GM23338 (cell line): Measurements from ENCODE around the gene GNA15. TPM values are rescaled to one million over a fixed set of nuclear protein-coding genes. Genes with fewer than 3 reads are reported as not detected.

Experiments
- ATAC-seq: fragments of 200-7000 bp; cut with Tn5 transposase; 3 replicates; pipeline ENCODE4 v1.9.1; 2020
- DNase-seq: peaks from one replicate; pipeline ENCODE4 v3.0.0-alpha.2; 2015; ENCODE audit warnings: low spot score
- H2AFZ ChIP-seq: fragments of 200-600 bp; sonication (generic); 2 replicates; pipeline ENCODE4 v1.8.0; 2016; ENCODE audit warnings: antibody characterized with exemption, mild to moderate bottlenecking, moderate library complexity
- H3F3A ChIP-seq: fragments of 200-600 bp; sonication (generic); replicated peaks from 2 replicates; pipeline ENCODE4 v1.8.0; 2017; ENCODE audit warnings: antibody characterized with exemption, mixed run types, low read depth
- H3K27ac ChIP-seq: fragments of 200-600 bp; sonication (generic); 2 replicates; pipeline ENCODE4 v1.6.1; 2016; ENCODE audit warnings: low read depth
- H3K27me3 ChIP-seq: fragments of 200-600 bp; sonication (generic); 2 replicates; pipeline ENCODE4 v1.8.0; 2016; ENCODE audit warnings: mild to moderate bottlenecking, mixed run types, moderate library complexity; ENCODE audit not compliant: insufficient read depth
- H3K36me3 ChIP-seq: fragments of 200-600 bp; sonication (generic); 2 replicates; pipeline ENCODE4 v1.8.0; 2016; ENCODE audit warnings: mild to moderate bottlenecking; ENCODE audit not compliant: insufficient read depth
- H3K4me1 ChIP-seq: fragments of 200-600 bp; sonication (generic); 2 replicates; pipeline ENCODE4 v1.8.0; 2016; ENCODE audit warnings: mild to moderate bottlenecking, moderate library complexity; ENCODE audit not compliant: insufficient read depth
- H3K4me2 ChIP-seq: fragments of 200-600 bp; sonication (generic); 2 replicates; pipeline ENCODE4 v1.7.1; 2017; ENCODE audit warnings: mixed run types
- H3K4me3 ChIP-seq: fragments of 200-600 bp; sonication (generic); 2 replicates; pipeline ENCODE4 v1.6.1; 2016; ENCODE audit warnings: mixed run types
- H3K79me2 ChIP-seq: fragments of 200-600 bp; sonication (generic); replicated peaks from 2 replicates; pipeline ENCODE4 v1.8.0; 2017; ENCODE audit warnings: mild to moderate bottlenecking; ENCODE audit not compliant: insufficient read depth
- H3K9me2 ChIP-seq: fragments of 200-600 bp; sonication (generic); 2 replicates; pipeline ENCODE4 v1.8.0; 2017; ENCODE audit not compliant: insufficient read depth
- H4K20me1 ChIP-seq: fragments of 200-600 bp; sonication (generic); replicated peaks from 2 replicates; pipeline ENCODE4 v1.8.0; 2017; ENCODE audit warnings: mild to moderate bottlenecking; ENCODE audit not compliant: insufficient read depth
- H3K27ac Mint-ChIP-seq: 2 replicates; pipeline ENCODE4 v1.8.0; 2020; ENCODE audit warnings: inconsistent platforms, mild to moderate bottlenecking, moderate library complexity, mixed read lengths
- H3K27me3 Mint-ChIP-seq: 3 replicates; pipeline ENCODE4 v1.8.0; 2022; ENCODE audit warnings: low read depth, mild to moderate bottlenecking, moderate library complexity, mixed read lengths, inconsistent platforms; ENCODE audit not compliant: insufficient read depth, poor library complexity
- H3K36me3 Mint-ChIP-seq: 3 replicates; pipeline ENCODE4 v1.8.0; 2021; ENCODE audit warnings: low read depth, mild to moderate bottlenecking, inconsistent platforms, moderate library complexity, mixed read lengths
- H3K4me1 Mint-ChIP-seq: 3 replicates; pipeline ENCODE4 v1.8.0; 2020; ENCODE audit warnings: mild to moderate bottlenecking, inconsistent platforms, mixed read lengths
- H3K4me3 Mint-ChIP-seq: 3 replicates; pipeline ENCODE4 v1.8.0; 2021; ENCODE audit warnings: moderate library complexity, mild to moderate bottlenecking, inconsistent platforms, mixed read lengths
- H3K9me3 Mint-ChIP-seq: 3 replicates; pipeline ENCODE4 v1.8.0; 2020; ENCODE audit warnings: moderate library complexity, mild to moderate bottlenecking, inconsistent platforms, mixed read lengths
- CREB1 ChIP-seq: fragments of 250-450 bp; sonication (Bioruptor Pico); IDR thresholded peaks from 2 replicates; pipeline ENCODE4 v1.5.0; 2020; ENCODE audit warnings: low read depth, mild to moderate bottlenecking, moderate library complexity
- ETS1 ChIP-seq: IDR thresholded peaks from 2 replicates; pipeline ENCODE4 v1.6.1; 2016; ENCODE audit warnings: antibody characterized with exemption
- EZH2 ChIP-seq: fragments of 200-600 bp; sonication (generic); IDR thresholded peaks from one replicate; pipeline ENCODE4 v1.8.0; 2017; ENCODE audit warnings: antibody characterized with exemption, mild to moderate bottlenecking, low read depth; ENCODE audit not compliant: unreplicated experiment
- EZH2phosphoT487 ChIP-seq: fragments of 200-600 bp; sonication (generic); IDR thresholded peaks from one replicate; pipeline ENCODE4 v1.8.1; 2018; ENCODE audit warnings: antibody characterized with exemption; ENCODE audit not compliant: unreplicated experiment
- JUNB ChIP-seq: IDR thresholded peaks from one replicate; pipeline ENCODE4 v1.6.1; 2016; ENCODE audit warnings: antibody characterized with exemption; ENCODE audit not compliant: unreplicated experiment
- NANOG ChIP-seq: IDR thresholded peaks from 2 replicates; pipeline ENCODE4 v1.6.1; 2016; ENCODE audit warnings: antibody characterized with exemption, borderline replicate concordance
- POLR2AphosphoS5 ChIP-seq: IDR thresholded peaks from 2 replicates; pipeline ENCODE4 v1.6.1; 2016; ENCODE audit warnings: antibody characterized with exemption, low read depth
- REST ChIP-seq: IDR thresholded peaks from one replicate; pipeline ENCODE4 v1.6.1; 2018; ENCODE audit warnings: antibody characterized with exemption; ENCODE audit not compliant: unreplicated experiment
- STAT1 ChIP-seq: IDR thresholded peaks from one replicate; pipeline ENCODE4 v1.6.1; 2016; ENCODE audit warnings: antibody characterized with exemption; ENCODE audit not compliant: unreplicated experiment
- ZNF114 ChIP-seq: fragments of 250-450 bp; sonication (Bioruptor Pico); IDR thresholded peaks from 2 replicates; pipeline ENCODE4 v1.5.0; 2020; ENCODE audit warnings: mild to moderate bottlenecking, moderate library complexity
- ZNF331 ChIP-seq: fragments of 250-450 bp; sonication (Bioruptor Pico); IDR thresholded peaks from 2 replicates; pipeline ENCODE4 v1.5.0; 2020; ENCODE audit warnings: low read depth, mild to moderate bottlenecking, moderate library complexity
- ZNF462 ChIP-seq: fragments of 250-450 bp; sonication (Bioruptor Pico); IDR thresholded peaks from 2 replicates; pipeline ENCODE4 v1.5.0; 2020; ENCODE audit warnings: mild to moderate bottlenecking, moderate library complexity
- polyA plus RNA-seq: library from polyadenylated mRNA; unstranded; fragments of >200 nt; fragmentation: Nextera tagmentation; extraction: Ambion mirVana; gene quantifications from 2 replicates; pipeline ENCODE4 v1.2.1, GENCODE V29; 2016
- total RNA-seq: library from RNA; depleted of rRNA; stranded (reverse); fragments of >200 nt; shearing (Covaris generic); gene quantifications from 2 replicates; pipeline ENCODE4 v1.2.3, GENCODE V29; 2014
- TF ChIP-seq, protein P1 (sequence below), 2 experiments: fragments of 200-600 bp in 1 of 2; sonication (generic) in 1 of 2; conservative IDR thresholded peaks; 2 replicates each; pipeline versions ENCODE4 v1.5.1 to v1.6.1; 2016 to 2017; ENCODE audit warnings: antibody characterized with exemption in 2 of 2, low read depth in 2 of 2, mild to moderate bottlenecking in 2 of 2, moderate library complexity in 1 of 2

Gene GNA15
- total and polyA plus RNA-seq, 2 experiments from 2014 or later = 0.14 to 0.31 TPM

DNA sequence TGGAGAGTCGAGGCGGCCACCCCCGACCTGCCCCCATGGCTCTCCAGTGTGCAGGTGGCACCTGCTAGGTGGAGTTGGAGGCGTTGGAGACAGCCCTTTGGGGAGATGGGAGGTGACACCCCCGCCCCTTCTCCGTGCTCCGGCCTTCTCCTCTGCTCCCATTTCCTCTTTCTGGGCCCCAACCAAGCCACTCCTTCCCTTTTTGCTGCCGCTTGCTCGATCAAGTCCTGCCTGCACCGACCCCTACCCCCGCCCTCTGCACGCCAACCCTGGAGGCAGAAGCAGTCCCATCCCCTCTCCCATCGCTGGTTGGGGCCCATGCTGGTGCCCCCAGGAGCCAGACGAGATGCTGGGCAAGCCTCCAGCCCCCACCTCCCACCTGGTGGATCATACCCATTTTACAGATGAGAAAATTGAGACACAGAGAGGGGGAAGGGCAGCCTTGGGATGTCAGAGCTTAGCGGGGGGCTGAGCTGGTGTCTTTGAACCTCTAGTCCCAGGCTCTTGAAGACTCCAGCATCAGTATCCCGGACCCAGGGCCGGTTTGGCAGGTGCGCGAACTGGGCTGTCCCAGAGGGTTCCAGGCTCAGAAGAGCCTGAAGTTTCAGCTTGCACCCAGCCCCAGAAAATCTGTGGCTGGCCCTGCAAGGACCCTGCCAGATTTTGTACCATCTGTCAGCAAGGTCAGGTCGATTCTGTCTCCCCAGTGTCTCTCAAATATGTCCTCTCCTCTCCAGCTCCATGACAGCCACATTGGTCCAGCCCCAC lies 10.3 kb downstream of the GNA15 start:
- no peak overlapping the region for H3K4me3 Mint-ChIP-seq
- no peak overlapping the region for H3K4me3 ChIP-seq
- no peak overlapping the region for H3K4me2 ChIP-seq
- no peak overlapping the region for H3K27ac Mint-ChIP-seq
- H3K4me1 ChIP-seq = no peaks in the 10 kb centered on the region
- ATAC-seq = no peak
- no peak overlapping the region for H2AFZ ChIP-seq
- H3K27ac ChIP-seq = no peak overlapping the region
- H3K36me3 Mint-ChIP-seq = no peaks in the 10 kb centered on the region
- no peaks in the 10 kb centered on the region for H3K79me2 ChIP-seq
- H3K27me3 ChIP-seq = no peaks in the 10 kb centered on the region
- H3K9me3 Mint-ChIP-seq = no peaks in the 10 kb centered on the region
- peaks cover 5% of the 10 kb centered on the region for H3K27me3 Mint-ChIP-seq
- peaks cover 5% of the 10 kb centered on the region; the same call in 2 of the 3 replicates for H3K4me1 Mint-ChIP-seq
- H3K36me3 ChIP-seq = no peaks in the 10 kb centered on the region
- TF ChIP-seq ZNF462 (no peak), ZNF114 (CRISPR knock-in tag) (no peak), EZH2phosphoT487 (no peak), ETS1 (no peak), STAT1 (no peak), POLR2AphosphoS5 (no peak), JUNB (no peak), NANOG (no peak), ZNF331 (no peak), REST (no peak), CREB1 (no peak), EZH2 (no peak)
- TF ChIP-seq, protein P1, sequence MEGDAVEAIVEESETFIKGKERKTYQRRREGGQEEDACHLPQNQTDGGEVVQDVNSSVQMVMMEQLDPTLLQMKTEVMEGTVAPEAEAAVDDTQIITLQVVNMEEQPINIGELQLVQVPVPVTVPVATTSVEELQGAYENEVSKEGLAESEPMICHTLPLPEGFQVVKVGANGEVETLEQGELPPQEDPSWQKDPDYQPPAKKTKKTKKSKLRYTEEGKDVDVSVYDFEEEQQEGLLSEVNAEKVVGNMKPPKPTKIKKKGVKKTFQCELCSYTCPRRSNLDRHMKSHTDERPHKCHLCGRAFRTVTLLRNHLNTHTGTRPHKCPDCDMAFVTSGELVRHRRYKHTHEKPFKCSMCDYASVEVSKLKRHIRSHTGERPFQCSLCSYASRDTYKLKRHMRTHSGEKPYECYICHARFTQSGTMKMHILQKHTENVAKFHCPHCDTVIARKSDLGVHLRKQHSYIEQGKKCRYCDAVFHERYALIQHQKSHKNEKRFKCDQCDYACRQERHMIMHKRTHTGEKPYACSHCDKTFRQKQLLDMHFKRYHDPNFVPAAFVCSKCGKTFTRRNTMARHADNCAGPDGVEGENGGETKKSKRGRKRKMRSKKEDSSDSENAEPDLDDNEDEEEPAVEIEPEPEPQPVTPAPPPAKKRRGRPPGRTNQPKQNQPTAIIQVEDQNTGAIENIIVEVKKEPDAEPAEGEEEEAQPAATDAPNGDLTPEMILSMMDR (conservative IDR thresholded peaks at IDR 0.05; ENCODE audit: low read depth in 2 of 2) = no peak
- H4K20me1 ChIP-seq = no peaks in the 10 kb centered on the region
- H3K9me2 ChIP-seq = no peaks in the 10 kb centered on the region
- no peak for DNase-seq
- 0 out of 2 replicates have a peak, but pooled peaks cover 4% of the 10 kb centered on the region for H3F3A ChIP-seq
